22Rv1 (cell line): ENCODE data around the gene MAN1C1.

Experiments
- H3K27ac ChIP-seq: fragments of 450-650 bp; 2 replicates; pipeline ENCODE4 v1.5.1; 2017
- ZFX ChIP-seq: fragments of 450-650 bp; IDR thresholded peaks from 2 replicates; pipeline ENCODE4 v1.6.1; 2017; ENCODE audit warnings: antibody characterized with exemption, borderline replicate concordance
- TF ChIP-seq, protein P1 (sequence below): fragments of 450-650 bp; IDR thresholded peaks from 2 replicates; pipeline ENCODE4 v1.5.1; 2017; ENCODE audit warnings: mild to moderate bottlenecking

MAN1C1 gene

DNA sequence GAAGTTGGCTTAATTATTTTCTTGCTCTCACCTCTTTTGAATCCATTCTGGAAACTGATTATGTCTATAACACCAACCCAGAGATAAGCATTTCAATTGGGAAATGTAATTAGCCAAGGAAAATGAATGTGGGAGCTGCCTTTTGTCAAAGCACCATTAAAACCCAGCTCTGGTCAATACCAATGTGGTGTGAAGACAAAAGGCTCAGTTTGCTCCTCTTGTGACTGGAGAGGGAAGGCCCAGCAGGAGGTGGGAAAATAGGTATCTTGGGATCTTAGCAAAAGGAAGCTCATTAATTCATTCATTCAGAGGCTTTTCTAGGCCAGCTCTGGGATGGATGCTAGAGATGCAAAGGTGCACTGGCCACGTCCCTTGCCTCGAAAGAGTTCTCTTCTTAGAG, 108.4 kb downstream of the MAN1C1 start:
- TF ChIP-seq, protein P1, sequence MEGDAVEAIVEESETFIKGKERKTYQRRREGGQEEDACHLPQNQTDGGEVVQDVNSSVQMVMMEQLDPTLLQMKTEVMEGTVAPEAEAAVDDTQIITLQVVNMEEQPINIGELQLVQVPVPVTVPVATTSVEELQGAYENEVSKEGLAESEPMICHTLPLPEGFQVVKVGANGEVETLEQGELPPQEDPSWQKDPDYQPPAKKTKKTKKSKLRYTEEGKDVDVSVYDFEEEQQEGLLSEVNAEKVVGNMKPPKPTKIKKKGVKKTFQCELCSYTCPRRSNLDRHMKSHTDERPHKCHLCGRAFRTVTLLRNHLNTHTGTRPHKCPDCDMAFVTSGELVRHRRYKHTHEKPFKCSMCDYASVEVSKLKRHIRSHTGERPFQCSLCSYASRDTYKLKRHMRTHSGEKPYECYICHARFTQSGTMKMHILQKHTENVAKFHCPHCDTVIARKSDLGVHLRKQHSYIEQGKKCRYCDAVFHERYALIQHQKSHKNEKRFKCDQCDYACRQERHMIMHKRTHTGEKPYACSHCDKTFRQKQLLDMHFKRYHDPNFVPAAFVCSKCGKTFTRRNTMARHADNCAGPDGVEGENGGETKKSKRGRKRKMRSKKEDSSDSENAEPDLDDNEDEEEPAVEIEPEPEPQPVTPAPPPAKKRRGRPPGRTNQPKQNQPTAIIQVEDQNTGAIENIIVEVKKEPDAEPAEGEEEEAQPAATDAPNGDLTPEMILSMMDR = no peak
- no peak for TF ChIP-seq ZFX
- no peak overlapping the region for H3K27ac ChIP-seq

DNA sequence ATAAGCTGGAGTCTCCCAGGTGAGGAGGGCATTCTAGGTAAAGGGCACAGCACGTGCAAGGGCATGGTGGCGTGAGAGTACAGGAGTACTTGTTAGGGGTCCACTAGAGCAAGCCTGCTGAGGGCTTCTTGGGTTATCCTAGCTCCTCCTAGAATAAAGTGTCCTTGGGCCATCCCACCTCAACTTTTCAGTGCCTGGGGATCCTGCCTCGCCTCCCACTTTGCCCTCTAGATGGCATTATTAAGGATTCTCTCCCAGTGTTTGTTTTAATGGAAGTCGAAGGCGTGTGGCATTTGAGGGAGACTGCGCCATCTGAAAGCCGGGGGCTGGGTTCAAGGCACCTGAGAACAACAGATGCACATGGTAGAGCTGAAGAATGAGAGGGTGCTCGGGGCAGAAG, 108.9 kb downstream of the MAN1C1 start:
- H3K27ac ChIP-seq = no peak overlapping the region
- TF ChIP-seq, protein P1 = peak; percentile 14; the same call in 1 of the 2 replicates
- TF ChIP-seq ZFX = no peak

DNA sequence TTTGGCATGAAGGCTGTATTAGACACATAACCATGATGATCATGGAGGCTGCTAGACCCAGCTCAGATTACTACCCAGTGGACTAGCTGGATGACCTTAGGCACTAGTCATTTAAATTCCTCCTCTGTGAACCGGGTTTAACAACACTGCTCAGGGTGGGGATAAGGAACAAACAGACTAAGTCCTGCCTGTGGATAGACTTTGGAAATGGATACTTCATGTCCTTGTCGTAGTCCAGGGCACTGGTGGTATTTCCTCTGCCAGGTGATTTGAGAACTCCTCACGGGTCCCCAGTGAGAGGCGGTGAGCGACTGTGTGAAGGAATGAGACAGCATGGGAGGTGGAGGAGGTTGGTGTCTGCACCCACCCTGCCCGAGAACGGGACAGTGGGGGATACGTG, 110.5 kb downstream of the MAN1C1 start:
- no peak overlapping the region for H3K27ac ChIP-seq
- TF ChIP-seq, protein P1 = no peak
- TF ChIP-seq ZFX = no peak

DNA sequence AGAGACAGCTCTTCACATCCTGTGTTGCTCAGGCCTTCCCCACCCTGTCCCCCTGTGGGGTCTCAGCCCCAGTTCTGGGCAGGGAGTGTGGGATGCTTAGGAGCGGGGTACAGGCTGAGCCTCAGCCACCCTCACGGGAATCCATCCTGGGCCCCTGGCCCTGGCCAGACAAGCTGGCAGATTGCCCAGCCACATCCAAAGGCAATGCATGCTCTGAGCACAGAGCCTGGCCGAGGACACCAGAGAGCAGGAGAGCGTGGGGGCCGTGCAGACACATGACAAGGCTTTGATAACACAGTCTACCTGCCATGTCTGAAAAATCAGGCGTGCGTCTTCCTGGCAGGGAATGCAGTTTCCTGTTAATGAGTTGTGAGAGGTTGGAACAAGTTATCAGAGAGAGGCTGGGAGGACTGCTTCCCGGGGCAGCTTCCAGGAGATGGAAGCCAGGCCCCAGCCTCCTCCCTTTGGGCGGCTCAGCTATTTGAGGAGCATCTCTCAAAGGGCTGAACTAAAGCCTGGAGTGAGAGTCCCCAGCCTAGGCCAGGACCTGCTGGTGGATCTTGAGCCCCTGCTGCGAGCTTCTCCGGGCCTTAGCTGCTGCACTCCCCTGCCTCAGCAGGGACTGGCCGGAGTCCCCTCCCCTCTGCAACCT, 111.2 kb downstream of the MAN1C1 start:
- no peak overlapping the region for H3K27ac ChIP-seq
- no peak for TF ChIP-seq ZFX
- TF ChIP-seq, protein P1 = no peak

DNA sequence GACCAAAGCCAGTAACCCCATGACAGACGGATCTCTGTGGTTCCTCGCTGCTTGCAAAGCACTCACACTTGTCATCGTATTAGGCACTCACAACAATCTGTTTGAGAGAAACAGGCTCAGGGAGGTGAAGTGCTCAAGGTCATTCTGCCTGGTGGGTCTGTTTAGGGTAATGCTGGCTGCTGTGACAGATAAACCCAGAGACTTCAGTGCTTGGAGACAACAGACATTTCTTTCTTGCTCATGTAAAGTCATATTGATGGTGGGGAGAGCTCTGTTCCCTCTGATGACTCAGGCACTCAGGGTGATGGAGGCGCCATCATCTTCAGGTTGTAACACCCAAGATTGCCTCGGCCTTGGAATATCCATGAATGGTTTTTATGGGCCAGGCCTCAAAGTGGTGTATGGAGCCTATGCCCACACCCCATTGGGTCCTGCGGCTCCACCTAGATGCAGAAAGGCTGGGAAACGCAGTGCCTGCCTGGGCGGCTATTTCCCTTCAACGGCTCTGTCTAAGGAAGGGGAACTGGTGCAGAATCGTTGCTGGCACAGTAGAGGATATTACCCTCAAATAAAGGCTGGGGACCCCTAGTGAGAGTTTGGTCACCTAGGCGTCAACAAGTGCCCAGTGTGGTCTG, 111.8 kb downstream of the MAN1C1 start:
- no peak for TF ChIP-seq ZFX
- TF ChIP-seq, protein P1 = no peak
- no peak overlapping the region for H3K27ac ChIP-seq

DNA sequence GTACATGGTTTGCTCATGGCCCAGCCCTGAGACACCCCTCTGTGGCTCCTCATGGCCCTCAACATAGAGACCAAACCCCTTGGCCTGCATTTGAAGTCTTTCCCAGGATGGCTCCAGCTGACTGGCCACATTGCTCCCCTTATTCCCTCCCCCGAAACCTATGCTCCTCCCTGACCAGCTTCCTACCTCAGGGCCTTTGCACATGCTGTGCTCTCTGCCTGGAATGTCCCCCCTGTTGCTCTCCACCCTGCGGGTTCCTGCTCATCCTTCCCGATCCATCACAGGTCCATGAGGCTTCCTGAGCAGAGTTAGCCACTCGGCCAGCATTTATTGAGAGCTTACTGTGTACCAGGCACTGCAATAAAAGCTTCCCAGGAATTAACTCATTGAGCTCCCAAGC, 112.5 kb downstream of the MAN1C1 start:
- TF ChIP-seq, protein P1 = no peak
- TF ChIP-seq ZFX = no peak
- no peak overlapping the region for H3K27ac ChIP-seq

DNA sequence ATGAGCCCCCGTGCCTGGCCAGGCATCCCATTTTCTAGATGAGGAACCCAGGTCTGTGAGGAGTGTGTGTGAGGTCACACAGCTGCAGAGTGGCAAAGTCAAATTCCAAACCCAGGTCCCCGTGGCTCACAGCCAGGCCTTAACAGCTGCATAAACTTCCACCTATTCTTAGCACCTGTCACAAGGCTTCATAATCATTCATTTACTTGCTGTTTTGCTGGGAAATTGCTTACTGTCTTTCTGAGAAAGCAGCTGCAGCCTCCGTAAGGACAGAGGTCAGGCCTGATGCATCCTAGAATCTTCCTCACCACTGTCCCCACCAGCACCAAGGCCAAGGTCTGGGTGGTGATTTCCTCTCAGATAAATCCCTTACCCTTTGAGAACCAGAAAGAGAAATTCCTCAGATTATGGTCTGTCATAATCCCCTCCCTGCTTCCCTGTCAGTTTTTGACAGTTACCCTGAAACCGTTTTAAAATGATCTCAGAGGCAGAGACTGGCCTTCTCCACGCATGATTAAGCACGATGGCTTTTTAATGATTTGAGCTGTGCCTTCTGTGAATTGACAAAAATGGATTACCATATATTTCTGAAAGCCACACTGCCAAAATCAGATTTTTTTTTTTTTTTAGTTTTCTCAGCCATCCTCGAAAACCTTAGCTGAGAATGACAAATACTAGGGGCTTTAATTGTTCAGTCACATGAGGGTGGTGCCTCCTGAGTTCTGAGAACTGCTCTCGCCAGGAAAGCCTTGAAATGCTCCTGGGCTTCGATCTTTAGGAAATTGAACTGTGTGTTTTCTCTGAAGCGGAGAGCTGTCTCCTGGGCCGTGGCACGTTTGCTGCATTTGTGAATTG, 113.4 kb downstream of the MAN1C1 start:
- TF ChIP-seq ZFX = no peak
- TF ChIP-seq, protein P1 = no peak
- H3K27ac ChIP-seq = no peak overlapping the region
